NOMO-1 (cell line): ENCODE results near the gene SIM2.

Experiments
- DNase-seq, 2 experiments: peaks; one replicate each; lab custom pipeline; 2025; ENCODE audit not compliant: unreplicated experiment in 2 of 2; lab: John Stamatoyannopoulos, UW

SIM2 gene

GRCh38 chr21:36709868-36710728, 11.2 kb downstream of the SIM2 start:
- no peak for DNase-seq

GRCh38 chr21:36710729-36711048, 11.8 kb downstream of the SIM2 start:
- DNase-seq = no peak

- no peak for DNase-seq
These were observed 14.8 kb downstream of the SIM2 start for GRCh38 chr21:36713746-36714145.

- no peak for DNase-seq
These were observed 17.5 kb downstream of the SIM2 start for GRCh38 chr21:36716387-36716786.

GRCh38 chr21:36716836-36717235, 17.9 kb downstream of the SIM2 start:
- DNase-seq = no peak

- no peak for DNase-seq
These were observed 19.1 kb downstream of the SIM2 start for GRCh38 chr21:36717976-36718375.

GRCh38 chr21:36718951-36719501, 20.1 kb downstream of the SIM2 start:
- DNase-seq = no peak

- DNase-seq = no peak
These were observed 20.7 kb downstream of the SIM2 start for GRCh38 chr21:36719614-36720013.

GRCh38 chr21:36721817-36722216, 22.9 kb downstream of the SIM2 start:
- no peak for DNase-seq

- DNase-seq = no peak
These were observed 23.8 kb downstream of the SIM2 start for GRCh38 chr21:36722370-36723368.

- DNase-seq = no peak
These were observed 24.5 kb downstream of the SIM2 start for GRCh38 chr21:36723371-36723881.

- no peak for DNase-seq
These were observed 25.7 kb downstream of the SIM2 start for GRCh38 chr21:36724660-36725059.

GRCh38 chr21:36725793-36726386, 27.0 kb downstream of the SIM2 start:
- DNase-seq = no peak

- DNase-seq = no peak
These were observed 29.0 kb downstream of the SIM2 start for GRCh38 chr21:36727866-36728265.

- DNase-seq = no peak
These were observed 29.6 kb downstream of the SIM2 start for GRCh38 chr21:36728371-36729111.

GRCh38 chr21:36729310-36729970, 30.5 kb downstream of the SIM2 start:
- no peak for DNase-seq

GRCh38 chr21:36730291-36731281, 31.7 kb downstream of the SIM2 start:
- DNase-seq = no peak

GRCh38 chr21:36732217-36732616, 33.3 kb downstream of the SIM2 start:
- no peak for DNase-seq
